GM06990 (cell line): ENCODE data around the gene C5orf47.

ENCODE experiments used
- DNase-seq: peaks from one replicate; pipeline ENCODE4 v3.0.0-alpha.2; 2011; ENCODE audit not compliant: insufficient read length; ENCODE audit errors: extremely low read depth
- H3K27me3 ChIP-seq: replicated peaks from 2 replicates; pipeline ENCODE4 v1.6.0; 2011; ENCODE audit warnings: low read length; ENCODE audit not compliant: control insufficient read depth, insufficient read depth
- H3K36me3 ChIP-seq: 2 replicates; pipeline ENCODE4 v1.5.1; 2011; ENCODE audit warnings: low read length; ENCODE audit not compliant: control insufficient read depth, insufficient read depth
- H3K4me3 ChIP-seq: replicated peaks from 2 replicates; pipeline ENCODE4 v1.5.1; 2011; ENCODE audit warnings: low read depth, mild to moderate bottlenecking, control low read depth, low read length
- TF ChIP-seq, protein P1 (sequence below): IDR thresholded peaks from 2 replicates; pipeline ENCODE4 v1.5.1; 2011; ENCODE audit warnings: low read length, control low read depth, mild to moderate bottlenecking, inconsistent platforms; ENCODE audit not compliant: insufficient read depth, poor library complexity, severe bottlenecking

The C5orf47 gene

DNA sequence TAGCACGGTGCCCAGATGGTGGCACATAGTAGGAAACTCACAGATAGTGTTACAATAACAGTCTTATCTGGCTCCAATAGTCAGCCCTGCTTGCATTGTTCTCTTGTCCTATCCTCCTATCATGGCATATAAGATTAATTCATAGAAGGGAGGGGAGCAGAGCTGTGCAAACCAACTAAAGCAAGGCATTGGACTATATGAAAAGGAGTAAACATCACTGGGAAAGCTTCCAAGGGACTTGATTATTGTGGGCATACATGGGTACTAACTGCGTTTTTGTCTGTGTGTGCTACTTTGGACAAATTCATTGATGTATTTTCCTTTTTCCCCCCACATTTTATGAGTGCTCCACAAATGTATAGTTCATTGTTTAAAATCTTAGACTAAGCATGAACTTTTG, 43.8 kb upstream of the C5orf47 start:
- TF ChIP-seq, protein P1, sequence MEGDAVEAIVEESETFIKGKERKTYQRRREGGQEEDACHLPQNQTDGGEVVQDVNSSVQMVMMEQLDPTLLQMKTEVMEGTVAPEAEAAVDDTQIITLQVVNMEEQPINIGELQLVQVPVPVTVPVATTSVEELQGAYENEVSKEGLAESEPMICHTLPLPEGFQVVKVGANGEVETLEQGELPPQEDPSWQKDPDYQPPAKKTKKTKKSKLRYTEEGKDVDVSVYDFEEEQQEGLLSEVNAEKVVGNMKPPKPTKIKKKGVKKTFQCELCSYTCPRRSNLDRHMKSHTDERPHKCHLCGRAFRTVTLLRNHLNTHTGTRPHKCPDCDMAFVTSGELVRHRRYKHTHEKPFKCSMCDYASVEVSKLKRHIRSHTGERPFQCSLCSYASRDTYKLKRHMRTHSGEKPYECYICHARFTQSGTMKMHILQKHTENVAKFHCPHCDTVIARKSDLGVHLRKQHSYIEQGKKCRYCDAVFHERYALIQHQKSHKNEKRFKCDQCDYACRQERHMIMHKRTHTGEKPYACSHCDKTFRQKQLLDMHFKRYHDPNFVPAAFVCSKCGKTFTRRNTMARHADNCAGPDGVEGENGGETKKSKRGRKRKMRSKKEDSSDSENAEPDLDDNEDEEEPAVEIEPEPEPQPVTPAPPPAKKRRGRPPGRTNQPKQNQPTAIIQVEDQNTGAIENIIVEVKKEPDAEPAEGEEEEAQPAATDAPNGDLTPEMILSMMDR, result no peak
- Histone ChIP-seq H3K27me3 (no peaks in the 10 kb centered on the region), H3K36me3 (peaks cover 6% of the 10 kb centered on the region), H3K4me3 (no peak overlapping the region)
- DNase-seq, result no peak

DNA sequence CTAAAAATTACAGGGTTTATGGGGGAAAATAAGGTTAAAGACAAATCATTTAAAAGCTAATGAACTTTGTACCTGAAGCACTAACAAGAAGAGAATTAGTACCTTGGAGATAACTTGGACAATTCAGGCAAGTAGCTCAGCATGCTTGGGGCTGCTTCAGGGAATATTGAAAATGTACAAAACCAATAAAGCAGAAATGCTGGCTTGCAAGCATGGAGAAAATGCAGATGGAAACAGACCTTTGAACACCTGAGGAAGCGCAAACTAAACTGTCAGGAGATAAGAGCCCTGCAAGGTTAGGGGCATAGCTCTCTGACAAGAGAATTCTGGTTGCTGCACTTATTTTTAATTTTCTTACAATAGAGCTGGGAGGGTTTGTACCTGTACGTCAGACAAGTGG, 42.6 kb upstream of the C5orf47 start:
- Histone ChIP-seq H3K36me3 (peaks cover 9% of the 10 kb centered on the region), H3K27me3 (no peaks in the 10 kb centered on the region), H3K4me3 (no peak overlapping the region)
- TF ChIP-seq, protein P1, result no peak
- DNase-seq, result no peak

DNA sequence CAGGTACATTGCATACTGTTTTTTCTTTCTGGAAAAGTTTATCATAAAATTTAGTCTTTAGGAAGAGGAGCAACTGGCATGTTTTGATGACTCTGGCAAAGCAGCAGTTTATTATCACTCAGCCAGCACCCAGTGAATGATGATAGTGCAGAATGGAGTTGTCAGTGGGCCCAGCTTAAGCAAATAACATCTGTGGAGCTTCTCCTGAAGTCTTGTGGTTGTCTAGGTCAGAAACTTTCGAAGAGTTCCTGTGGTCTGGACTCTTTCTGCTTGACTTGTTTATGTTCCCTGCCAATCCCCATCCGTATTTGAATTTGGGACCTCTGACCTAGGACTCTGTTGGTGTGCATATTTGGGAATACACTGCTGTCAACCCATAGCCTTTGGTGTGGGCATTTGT, 38.1 kb upstream of the C5orf47 start:
- no peaks in the 10 kb centered on the region for H3K27me3 ChIP-seq
- TF ChIP-seq, protein P1, result no peak
- no peak for DNase-seq
- peaks cover 12% of the 10 kb centered on the region for H3K36me3 ChIP-seq
- H3K4me3 ChIP-seq, result no peak overlapping the region

DNA sequence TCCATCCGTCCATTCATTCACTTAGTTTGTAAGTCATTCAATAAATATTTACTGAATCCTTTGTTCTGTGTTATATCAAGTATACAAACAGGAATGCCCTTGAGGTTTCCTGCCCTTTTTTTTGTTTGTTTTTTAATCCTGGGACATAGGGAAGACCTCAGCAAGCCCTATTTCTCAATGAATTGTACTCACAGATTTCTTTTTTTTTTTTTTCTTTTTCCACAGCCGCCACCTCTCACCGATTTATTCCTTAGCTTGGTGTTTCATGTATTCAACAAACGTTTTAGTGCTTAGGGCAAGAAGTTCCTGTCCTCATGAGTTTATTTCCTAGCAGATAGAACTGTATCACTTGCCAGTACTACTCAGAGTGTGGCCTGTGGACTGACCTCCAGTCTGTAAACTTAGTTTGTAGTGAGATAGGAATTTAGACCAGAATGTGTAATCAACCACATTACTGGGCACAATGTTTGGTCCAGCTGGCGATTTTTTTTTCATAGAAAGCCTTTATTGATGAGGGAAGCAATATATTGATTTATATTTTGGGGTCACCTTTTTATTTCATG, 35.4 kb upstream of the C5orf47 start:
- DNase-seq, result no peak
- TF ChIP-seq, protein P1, result no peak
- Histone ChIP-seq H3K27me3 (no peaks in the 10 kb centered on the region), H3K4me3 (no peak overlapping the region), H3K36me3 (peaks cover 13% of the 10 kb centered on the region)

DNA sequence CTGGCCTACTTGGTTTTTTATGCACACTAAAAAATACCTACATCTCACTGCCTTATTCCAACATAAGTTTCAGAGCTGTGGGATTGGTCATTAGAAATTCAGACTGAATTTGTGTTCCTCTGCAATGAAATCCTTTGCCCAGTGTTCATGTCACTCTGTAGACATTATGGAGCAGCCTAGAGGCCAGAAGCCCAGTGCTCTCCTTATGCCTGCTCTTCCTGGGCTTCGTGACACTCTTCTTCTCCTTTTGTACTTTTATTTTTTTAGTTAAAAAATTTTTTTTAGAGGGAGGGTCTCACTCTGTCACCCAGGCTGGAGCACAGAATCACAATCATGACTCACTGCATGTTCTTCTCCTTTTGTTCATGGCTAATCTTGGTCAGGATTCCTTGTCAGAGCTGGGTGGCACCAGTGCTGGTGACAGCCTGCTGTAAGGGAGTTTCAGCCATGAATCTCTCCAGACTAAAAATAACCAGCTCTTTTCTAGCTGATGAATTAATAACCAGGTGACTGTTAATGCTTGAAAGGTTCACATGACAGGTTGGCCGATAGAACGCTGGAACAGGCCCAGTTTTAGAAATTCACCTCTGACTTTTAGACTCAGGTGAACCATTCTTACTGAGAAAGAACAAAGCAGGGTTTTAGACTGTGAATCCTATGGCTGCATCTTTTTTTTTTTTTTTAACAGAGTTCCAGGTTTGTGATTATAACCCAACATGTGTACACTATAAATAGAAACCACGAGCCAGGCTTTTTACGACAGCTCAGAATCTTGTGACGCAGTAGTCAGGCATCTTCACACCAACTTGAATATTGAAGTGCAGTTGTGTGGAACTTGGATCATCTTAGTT, 34.1 kb upstream of the C5orf47 start:
- peaks cover 13% of the 10 kb centered on the region for H3K36me3 ChIP-seq
- DNase-seq, result no peak
- TF ChIP-seq, protein P1, result no peak
- H3K27me3 ChIP-seq, result no peaks in the 10 kb centered on the region
- no peak overlapping the region for H3K4me3 ChIP-seq
